ENCODE results near the gene METTL14. TPM values are rescaled to one million over a fixed set of nuclear protein-coding genes. Genes with fewer than 3 reads are reported as not detected.

Gene METTL14
- total RNA-seq, 2 donors from 2014 or later: 44.8 to 67.0 TPM

- Mint-ChIP-seq H3K36me3 (peaks cover 6 to 7% of the 10 kb centered on the region in 2 donors), H3K27ac (no peak overlapping the region), H3K9me3 (no peaks in the 10 kb centered on the region)
- DNase-seq (ENCODE audit: low spot score in 2 of 2) (no peak), ATAC-seq (no peak)
Observed at GRCh38 chr4:118751629-118752323, 66.6 kb downstream of the METTL14 start.

- H3K36me3 Mint-ChIP-seq: peaks cover 6 to 7% of the 10 kb centered on the region in 2 donors
- H3K9me3 Mint-ChIP-seq: no peaks in the 10 kb centered on the region
- DNase-seq (ENCODE audit: low spot score in 2 of 2): no peak
- peak overlapping the region in 1 of 2 donors; percentile 47 for H3K27ac Mint-ChIP-seq
- ATAC-seq: no peak
Observed at GRCh38 chr4:118752551-118752950, 67.4 kb downstream of the METTL14 start.

GRCh38 chr4:118753096-118753495 lies 67.9 kb downstream of the METTL14 start:
- Mint-ChIP-seq H3K36me3 (peaks cover 6 to 7% of the 10 kb centered on the region in 2 donors), H3K27ac (no peak overlapping the region), H3K9me3 (no peaks in the 10 kb centered on the region)
- ATAC-seq (no peak), DNase-seq (ENCODE audit: low spot score in 2 of 2) (no peak)

GRCh38 chr4:118753685-118754084 lies 68.5 kb downstream of the METTL14 start:
- Mint-ChIP-seq H3K9me3 (no peaks in the 10 kb centered on the region), H3K27ac (no peak overlapping the region), H3K36me3 (peaks cover 6 to 7% of the 10 kb centered on the region in 2 donors)
- ATAC-seq (no peak), DNase-seq (ENCODE audit: low spot score in 2 of 2) (no peak)

GRCh38 chr4:118754890-118755289 lies 69.7 kb downstream of the METTL14 start:
- H3K27ac Mint-ChIP-seq: no peak overlapping the region
- peaks cover 6 to 7% of the 10 kb centered on the region in 2 donors for H3K36me3 Mint-ChIP-seq
- ATAC-seq (no peak), DNase-seq (ENCODE audit: low spot score in 2 of 2) (no peak)
- no peaks in the 10 kb centered on the region for H3K9me3 Mint-ChIP-seq

GRCh38 chr4:118755438-118756226 lies 70.4 kb downstream of the METTL14 start:
- DNase-seq (ENCODE audit: low spot score in 2 of 2) (no peak), ATAC-seq (no peak)
- Mint-ChIP-seq H3K36me3 (peaks cover 6 to 7% of the 10 kb centered on the region in 2 donors), H3K9me3 (no peaks in the 10 kb centered on the region), H3K27ac (peak overlapping the region; percentile 27 to 50)

GRCh38 chr4:118756429-118756828 lies 71.2 kb downstream of the METTL14 start:
- ATAC-seq (no peak), DNase-seq (ENCODE audit: low spot score in 2 of 2) (no peak)
- H3K27ac Mint-ChIP-seq: no peak overlapping the region
- peaks cover 5 to 10% of the 10 kb centered on the region in 2 donors for H3K36me3 Mint-ChIP-seq
- no peaks in the 10 kb centered on the region for H3K9me3 Mint-ChIP-seq

- DNase-seq (ENCODE audit: low spot score in 2 of 2): no peak
- H3K9me3 Mint-ChIP-seq: no peaks in the 10 kb centered on the region
- ATAC-seq: no peak
- peaks cover 0 to 5% of the 10 kb centered on the region in 2 donors for H3K36me3 Mint-ChIP-seq
- H3K27ac Mint-ChIP-seq: no peak overlapping the region
Observed at GRCh38 chr4:118756958-118757357, 71.8 kb downstream of the METTL14 start.

GRCh38 chr4:118757761-118758251 lies 72.6 kb downstream of the METTL14 start:
- Mint-ChIP-seq H3K9me3 (no peaks in the 10 kb centered on the region), H3K36me3 (peaks cover 0 to 4% of the 10 kb centered on the region in 2 donors), H3K27ac (no peak overlapping the region)
- no peak for DNase-seq (ENCODE audit: low spot score in 2 of 2)
- ATAC-seq: no peak

GRCh38 chr4:118758293-118758692 lies 73.1 kb downstream of the METTL14 start:
- Mint-ChIP-seq H3K36me3 (peaks cover 0 to 4% of the 10 kb centered on the region in 2 donors), H3K9me3 (no peaks in the 10 kb centered on the region), H3K27ac (no peak overlapping the region)
- no peak for ATAC-seq
- no peak for DNase-seq (ENCODE audit: low spot score in 2 of 2)

GRCh38 chr4:118759481-118759880 lies 74.3 kb downstream of the METTL14 start:
- Mint-ChIP-seq H3K27ac (no peak overlapping the region), H3K9me3 (no peaks in the 10 kb centered on the region), H3K36me3 (peaks cover 0 to 13% of the 10 kb centered on the region in 2 donors)
- no peak for ATAC-seq
- DNase-seq (ENCODE audit: low spot score in 2 of 2): no peak

GRCh38 chr4:118760092-118760491 lies 74.9 kb downstream of the METTL14 start:
- H3K27ac Mint-ChIP-seq: no peak overlapping the region
- peaks cover 0 to 13% of the 10 kb centered on the region in 2 donors for H3K36me3 Mint-ChIP-seq
- DNase-seq (ENCODE audit: low spot score in 2 of 2) (no peak), ATAC-seq (no peak)
- no peaks in the 10 kb centered on the region for H3K9me3 Mint-ChIP-seq

GRCh38 chr4:118760493-118760892 lies 75.3 kb downstream of the METTL14 start:
- Mint-ChIP-seq H3K36me3 (peaks cover 0 to 13% of the 10 kb centered on the region in 2 donors), H3K27ac (no peak overlapping the region), H3K9me3 (no peaks in the 10 kb centered on the region)
- no peak for ATAC-seq
- no peak for DNase-seq (ENCODE audit: low spot score in 2 of 2)

- ATAC-seq (no peak), DNase-seq (ENCODE audit: low spot score in 2 of 2) (no peak)
- peaks cover 0 to 13% of the 10 kb centered on the region in 2 donors for H3K36me3 Mint-ChIP-seq
- no peak overlapping the region for H3K27ac Mint-ChIP-seq
- no peaks in the 10 kb centered on the region for H3K9me3 Mint-ChIP-seq
Observed at GRCh38 chr4:118761397-118762016, 76.3 kb downstream of the METTL14 start.

GRCh38 chr4:118762155-118762554 lies 77.0 kb downstream of the METTL14 start:
- no peaks in the 10 kb centered on the region for H3K9me3 Mint-ChIP-seq
- peaks cover 0 to 13% of the 10 kb centered on the region in 2 donors for H3K36me3 Mint-ChIP-seq
- DNase-seq (ENCODE audit: low spot score in 2 of 2): no peak
- no peak for ATAC-seq
- no peak overlapping the region for H3K27ac Mint-ChIP-seq

- DNase-seq (ENCODE audit: low spot score in 2 of 2) (no peak), ATAC-seq (no peak)
- Mint-ChIP-seq H3K36me3 (peaks cover 0 to 13% of the 10 kb centered on the region in 2 donors), H3K9me3 (no peaks in the 10 kb centered on the region), H3K27ac (no peak overlapping the region)
Observed at GRCh38 chr4:118762730-118763477, 77.7 kb downstream of the METTL14 start.
